RWPE2 (cell line): ENCODE data around the gene ASAP3.
A peak's percentile ranks its signal among the peaks of the same experiment; 100 is the strongest.

Experiments
- ATAC-seq: fragments of 200-7000 bp; cut with Tn5 transposase; 3 replicates; pipeline ENCODE4 v1.9.1; 2021; ENCODE audit warnings: low read depth
- DNase-seq: peaks from one replicate; pipeline ENCODE4 v3.0.0-alpha.2; 2020; ENCODE audit warnings: low spot score
- H3K27ac ChIP-seq: fragments of 450-650 bp; 2 replicates; pipeline ENCODE4 v1.5.1; 2017; ENCODE audit warnings: mild to moderate bottlenecking; ENCODE audit not compliant: poor library complexity, severe bottlenecking
- H3K27me3 ChIP-seq: fragments of 250-450 bp; sonication (Bioruptor Pico); 2 replicates; pipeline ENCODE4 v1.5.1; 2021; ENCODE audit warnings: mild to moderate bottlenecking, moderate library complexity; ENCODE audit not compliant: insufficient read depth, poor library complexity, severe bottlenecking
- H3K36me3 ChIP-seq: fragments of 250-450 bp; sonication (Bioruptor Pico); 2 replicates; pipeline ENCODE4 v1.5.1; 2020; ENCODE audit warnings: low read depth, mild to moderate bottlenecking, moderate library complexity
- H3K4me1 ChIP-seq: fragments of 250-450 bp; sonication (Bioruptor Pico); 2 replicates; pipeline ENCODE4 v1.5.1; 2021; ENCODE audit warnings: mild to moderate bottlenecking, moderate library complexity; ENCODE audit not compliant: insufficient read depth, poor library complexity, severe bottlenecking
- H3K4me3 ChIP-seq: fragments of 250-450 bp; sonication (Bioruptor Pico); 2 replicates; pipeline ENCODE4 v1.5.1; 2021; ENCODE audit warnings: mild to moderate bottlenecking, moderate library complexity; ENCODE audit not compliant: severe bottlenecking
- H3K9me3 ChIP-seq: fragments of 250-450 bp; sonication (Bioruptor Pico); 2 replicates; pipeline ENCODE4 v1.5.1; 2021; ENCODE audit warnings: mild to moderate bottlenecking, moderate library complexity; ENCODE audit not compliant: severe bottlenecking
- CTCF ChIP-seq: fragments of 450-650 bp; IDR thresholded peaks from one replicate; pipeline ENCODE4 v1.5.1; 2017; ENCODE audit warnings: mild to moderate bottlenecking, moderate library complexity; ENCODE audit not compliant: poor library complexity, severe bottlenecking

ASAP3 gene

DNA sequence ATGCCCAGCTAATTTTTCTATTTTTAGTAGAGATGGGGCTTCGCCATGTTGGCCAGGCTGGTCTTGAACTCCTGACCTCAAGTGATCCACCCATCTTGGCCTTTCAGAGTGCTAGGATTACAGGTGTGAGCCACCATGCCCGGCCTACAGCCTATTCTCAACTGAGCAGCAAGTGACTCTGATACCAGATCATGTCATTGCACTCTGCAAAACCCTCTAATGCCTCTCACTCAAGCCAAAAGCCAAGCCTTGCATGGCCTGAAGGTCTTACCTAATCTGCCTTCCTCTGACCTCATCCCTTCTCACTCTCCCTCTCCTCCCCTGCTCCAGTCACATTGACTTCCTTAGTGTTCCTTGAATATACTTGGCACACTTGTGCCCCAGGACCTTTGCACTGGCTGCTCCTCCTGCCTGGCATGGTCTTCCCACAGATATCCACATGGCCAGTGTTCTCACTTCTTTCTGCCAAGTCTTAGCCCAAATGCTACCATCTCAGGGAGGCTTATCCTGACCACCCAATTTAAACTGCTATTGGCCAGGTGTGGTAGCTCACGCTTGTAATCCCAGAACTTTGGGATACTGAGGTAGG lies 8.2 kb upstream of the ASAP3 start:
- DNase-seq = no peak
- no peak for ATAC-seq
- Histone ChIP-seq H3K27ac (no peak overlapping the region), H3K4me1 (no peaks in the 10 kb centered on the region), H3K4me3 (no peak overlapping the region), H3K36me3 (no peaks in the 10 kb centered on the region), H3K9me3 (no peaks in the 10 kb centered on the region), H3K27me3 (no peaks in the 10 kb centered on the region)
- no peak for TF ChIP-seq CTCF

- DNase-seq = no peak
- no peak overlapping the region for H3K4me3 ChIP-seq
- no peaks in the 10 kb centered on the region for H3K36me3 ChIP-seq
- H3K27ac ChIP-seq = no peak overlapping the region
- no peak for ATAC-seq
- H3K4me1 ChIP-seq = no peaks in the 10 kb centered on the region
- no peak for TF ChIP-seq CTCF
- H3K9me3 ChIP-seq = no peaks in the 10 kb centered on the region
- no peaks in the 10 kb centered on the region for H3K27me3 ChIP-seq
Measured at GRCh38 chr1:23489842-23490241, 5.9 kb upstream of the ASAP3 start.

GRCh38 chr1:23485002-23485332 lies 988 bp upstream of the ASAP3 start:
- DNase-seq (no peak), ATAC-seq (no peak)
- Histone ChIP-seq H3K27ac (no peak overlapping the region), H3K27me3 (no peaks in the 10 kb centered on the region), H3K9me3 (no peaks in the 10 kb centered on the region), H3K4me3 (no peak overlapping the region), H3K4me1 (peaks cover 9% of the 10 kb centered on the region), H3K36me3 (no peaks in the 10 kb centered on the region)
- no peak for TF ChIP-seq CTCF

GRCh38 chr1:23484253-23485001 lies 448 bp upstream of the ASAP3 start:
- Histone ChIP-seq H3K27ac (peak overlapping the region; percentile 48), H3K9me3 (no peaks in the 10 kb centered on the region), H3K4me1 (peaks cover 15% of the 10 kb centered on the region), H3K36me3 (no peaks in the 10 kb centered on the region), H3K4me3 (peak overlapping the region; percentile 79), H3K27me3 (no peaks in the 10 kb centered on the region)
- DNase-seq (peak; percentile 93), ATAC-seq (peak; percentile 82)
- no peak for TF ChIP-seq CTCF

GRCh38 chr1:23481904-23482303 lies 2.1 kb downstream of the ASAP3 start:
- Histone ChIP-seq H3K36me3 (no peaks in the 10 kb centered on the region), H3K4me1 (peaks cover 38% of the 10 kb centered on the region), H3K4me3 (no peak overlapping the region), H3K27ac (no peak overlapping the region), H3K9me3 (no peaks in the 10 kb centered on the region), H3K27me3 (no peaks in the 10 kb centered on the region)
- DNase-seq (no peak), ATAC-seq (no peak)
- no peak for TF ChIP-seq CTCF
